NCI-H2107 treated with DMSO at 0.1 percent for 48 hours (cell line): Measurements from ENCODE around the gene LBHD2.
"Not testable (repeated sequence)": the region's sequence is repeated elsewhere in the genome, so short reads cannot be mapped to it uniquely, and the experiment has no call there.

ENCODE experiments used
- DNase-seq: peaks from one replicate; lab custom pipeline; 2025; ENCODE audit not compliant: unreplicated experiment; lab: John Stamatoyannopoulos, UW

Gene LBHD2

GRCh38 chr14:103118018-103118662, 34.1 kb downstream of the LBHD2 start:
- DNase-seq: no peak

GRCh38 chr14:103118663-103119404, 34.8 kb downstream of the LBHD2 start:
- no peak for DNase-seq

GRCh38 chr14:103119527-103119926, 35.5 kb downstream of the LBHD2 start:
- DNase-seq: not testable (repeated sequence)

- DNase-seq: no peak
These were observed 37.3 kb downstream of the LBHD2 start for GRCh38 chr14:103121121-103121845.

- DNase-seq: peak; percentile 98
These were observed 38.0 kb downstream of the LBHD2 start for GRCh38 chr14:103121846-103122584.

- peak; percentile 83 for DNase-seq
These were observed 38.6 kb downstream of the LBHD2 start for GRCh38 chr14:103122585-103122946.

GRCh38 chr14:103122947-103123633, 39.1 kb downstream of the LBHD2 start, which contains the start of gene TNFAIP2:
TNFAIP2 (plus strand) TSS chr14:103123461; CDS start chr14:103126458, 2,997 bp downstream.
- DNase-seq: peak; percentile 38

- DNase-seq: no peak
These were observed 39.9 kb downstream of the LBHD2 start for GRCh38 chr14:103123634-103124500.

- DNase-seq: no peak
These were observed 40.5 kb downstream of the LBHD2 start for GRCh38 chr14:103124501-103125001.

- DNase-seq: no peak
These were observed 41.4 kb downstream of the LBHD2 start for GRCh38 chr14:103125098-103126070.

- no peak for DNase-seq
These were observed 42.3 kb downstream of the LBHD2 start for GRCh38 chr14:103126088-103126872.

GRCh38 chr14:103126873-103127304, 42.9 kb downstream of the LBHD2 start:
- DNase-seq: no peak

GRCh38 chr14:103127356-103127755, 43.3 kb downstream of the LBHD2 start:
- DNase-seq: no peak

GRCh38 chr14:103127861-103128598, 44.0 kb downstream of the LBHD2 start:
- no peak for DNase-seq

- DNase-seq: no peak
These were observed 44.8 kb downstream of the LBHD2 start for GRCh38 chr14:103128631-103129300.

- no peak for DNase-seq
These were observed 45.4 kb downstream of the LBHD2 start for GRCh38 chr14:103129301-103130016.
